ENCODE results near the gene MMP13.

DNA sequence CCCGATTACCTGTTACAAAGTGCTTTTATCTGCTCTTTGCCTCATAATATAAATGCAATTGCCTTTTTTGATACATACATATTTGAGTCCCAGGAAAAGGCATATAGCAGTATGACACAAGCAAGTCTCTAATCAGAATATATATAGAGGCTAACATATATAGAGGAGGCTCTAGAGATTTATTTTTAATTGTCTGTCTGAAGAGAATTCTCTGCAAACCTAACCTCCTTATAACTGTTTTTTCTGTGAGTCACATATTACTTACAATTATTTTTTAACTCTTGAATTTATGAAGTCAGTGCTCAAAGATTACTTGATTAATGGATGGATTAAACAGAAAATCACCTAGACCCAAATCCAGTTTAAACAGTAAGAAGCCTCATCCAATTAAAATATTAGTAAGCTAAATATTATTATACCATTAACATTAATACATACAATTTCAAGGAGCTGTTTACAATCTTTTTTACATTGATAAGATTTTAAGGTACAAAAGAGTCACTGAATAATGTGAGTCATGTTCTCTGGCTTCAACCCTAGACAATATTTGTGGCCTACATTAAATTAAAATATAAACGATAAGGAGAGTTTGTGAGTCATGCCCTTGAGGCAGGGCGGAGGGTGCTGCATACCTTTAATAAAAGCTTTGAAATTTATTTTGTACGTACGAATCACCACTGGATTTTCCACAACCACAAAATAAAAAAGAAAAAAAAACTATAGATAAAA lies 19.2 kb upstream of the MMP13 start:
- TF ChIP-seq POLR2AphosphoS5 (IDR thresholded peaks at IDR 0.05; ENCODE audit: borderline replicate concordance, low read depth, low read length) = no peak
- TF ChIP-seq EZH2 (IDR thresholded peaks at IDR 0.05) = no peak

Measured in SK-N-MC (cell line).